H1 (cell line): ENCODE results near the gene BTNL3.

Source experiments
- EP300 ChIP-seq, 2 experiments: IDR thresholded peaks; 1 replicate in 1 of 2; 2 replicates in 1 of 2; pipeline ENCODE4 v1.6.1; 2011 to 2012; ENCODE audit warnings: low read depth in 2 of 2, low read length in 2 of 2, mild to moderate bottlenecking in 2 of 2, borderline replicate concordance in 1 of 2, inconsistent platforms in 1 of 2, moderate library complexity in 1 of 2
- RBBP5 ChIP-seq: IDR thresholded peaks from 2 replicates; pipeline ENCODE4 v1.7.1; 2012; ENCODE audit warnings: low read depth, mild to moderate bottlenecking, inconsistent platforms, low read length, moderate library complexity, borderline replicate concordance
- TF ChIP-seq, protein P1 (sequence below), 3 experiments: IDR thresholded peaks; 1 replicate in 2 of 3; 2 replicates in 1 of 3; pipeline versions ENCODE4 v1.5.1 to v1.6.1; 2011; ENCODE audit warnings: low read length in 3 of 3, mild to moderate bottlenecking in 3 of 3, inconsistent platforms in 2 of 3, low read depth in 1 of 3, moderate library complexity in 1 of 3; ENCODE audit not compliant: insufficient read depth in 1 of 3; ENCODE audit errors: control extremely low read depth in 1 of 3

DNA sequence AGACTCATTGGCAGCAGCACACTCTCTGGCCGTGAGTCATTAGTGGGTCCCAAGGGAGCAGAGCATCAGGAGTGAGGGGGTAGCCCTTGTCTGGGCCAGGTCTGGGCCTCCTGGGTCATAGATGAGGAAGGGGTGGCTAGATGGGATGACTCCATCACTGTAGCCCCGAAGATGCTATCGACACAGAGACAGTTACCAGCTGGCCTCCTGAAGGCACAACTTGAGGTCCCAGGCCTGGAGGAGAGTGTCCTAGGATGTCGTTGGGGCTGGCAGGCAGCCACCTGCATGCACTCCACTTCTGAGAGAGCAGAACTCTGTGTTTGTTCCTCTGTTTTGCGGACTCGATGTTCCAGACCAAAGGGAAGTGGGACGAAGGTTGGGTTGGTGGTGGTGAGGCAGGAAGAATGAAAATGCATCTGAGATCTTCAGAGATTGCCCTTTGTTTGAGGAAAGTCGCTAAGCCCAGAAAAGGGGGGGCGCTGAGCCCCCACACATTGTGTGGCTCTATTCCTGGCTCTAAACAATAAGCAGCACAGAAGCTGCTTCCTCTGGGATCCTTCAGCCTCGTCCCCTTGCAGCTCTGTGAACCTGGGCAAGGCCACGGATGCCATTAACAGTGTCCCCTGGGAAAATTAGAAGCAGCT, 56.1 kb downstream of the BTNL3 start:
- TF ChIP-seq, protein P1, sequence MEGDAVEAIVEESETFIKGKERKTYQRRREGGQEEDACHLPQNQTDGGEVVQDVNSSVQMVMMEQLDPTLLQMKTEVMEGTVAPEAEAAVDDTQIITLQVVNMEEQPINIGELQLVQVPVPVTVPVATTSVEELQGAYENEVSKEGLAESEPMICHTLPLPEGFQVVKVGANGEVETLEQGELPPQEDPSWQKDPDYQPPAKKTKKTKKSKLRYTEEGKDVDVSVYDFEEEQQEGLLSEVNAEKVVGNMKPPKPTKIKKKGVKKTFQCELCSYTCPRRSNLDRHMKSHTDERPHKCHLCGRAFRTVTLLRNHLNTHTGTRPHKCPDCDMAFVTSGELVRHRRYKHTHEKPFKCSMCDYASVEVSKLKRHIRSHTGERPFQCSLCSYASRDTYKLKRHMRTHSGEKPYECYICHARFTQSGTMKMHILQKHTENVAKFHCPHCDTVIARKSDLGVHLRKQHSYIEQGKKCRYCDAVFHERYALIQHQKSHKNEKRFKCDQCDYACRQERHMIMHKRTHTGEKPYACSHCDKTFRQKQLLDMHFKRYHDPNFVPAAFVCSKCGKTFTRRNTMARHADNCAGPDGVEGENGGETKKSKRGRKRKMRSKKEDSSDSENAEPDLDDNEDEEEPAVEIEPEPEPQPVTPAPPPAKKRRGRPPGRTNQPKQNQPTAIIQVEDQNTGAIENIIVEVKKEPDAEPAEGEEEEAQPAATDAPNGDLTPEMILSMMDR (IDR thresholded peaks at IDR 0.05; ENCODE audit: control extremely low read depth in 1 of 3, insufficient read depth in 1 of 3, low read depth in 1 of 3, low read length in 3 of 3) = no peak
- TF ChIP-seq EP300 (IDR thresholded peaks at IDR 0.05; ENCODE audit: borderline replicate concordance in 1 of 2, low read depth in 2 of 2, low read length in 2 of 2) (no peak), RBBP5 (no peak)
